Neural progenitor cell (in vitro differentiated cells): ENCODE data around the gene RAI1. TPM values are rescaled to one million over a fixed set of nuclear protein-coding genes. Genes with fewer than 3 reads are reported as not detected.

Source experiments
- DNase-seq: peaks from one replicate; pipeline ENCODE4 v3.0.0-alpha.2; 2016; ENCODE audit warnings: low spot score
- H2AFZ ChIP-seq: fragments of 200-600 bp; sonication (generic); replicated peaks from 2 replicates; pipeline ENCODE4 v1.6.1; 2016; ENCODE audit warnings: antibody characterized with exemption
- H3F3A ChIP-seq: fragments of 200-600 bp; sonication (generic); 2 replicates; pipeline ENCODE4 v1.6.1; 2016; ENCODE audit warnings: antibody characterized with exemption, low read depth
- H3K27ac ChIP-seq: fragments of 200-600 bp; sonication (generic); 2 replicates; pipeline ENCODE4 v1.5.1; 2016; ENCODE audit warnings: mild to moderate bottlenecking
- H3K27me3 ChIP-seq: fragments of 200-600 bp; sonication (generic); 2 replicates; pipeline ENCODE4 v1.6.1; 2016; ENCODE audit warnings: mild to moderate bottlenecking, moderate library complexity
- H3K36me3 ChIP-seq: fragments of 200-600 bp; sonication (generic); 2 replicates; pipeline ENCODE4 v1.5.1; 2016
- H3K4me1 ChIP-seq: fragments of 200-600 bp; sonication (generic); 2 replicates; pipeline ENCODE4 v1.6.1; 2016; ENCODE audit warnings: mixed run types
- H3K4me2 ChIP-seq: fragments of 200-600 bp; sonication (generic); 2 replicates; pipeline ENCODE4 v1.6.1; 2016
- H3K4me3 ChIP-seq: fragments of 200-600 bp; sonication (generic); 2 replicates; pipeline ENCODE4 v1.5.1; 2016
- H3K79me2 ChIP-seq: fragments of 200-600 bp; sonication (generic); 2 replicates; pipeline ENCODE4 v1.6.1; 2016; ENCODE audit warnings: low read depth
- H3K9ac ChIP-seq: fragments of 200-600 bp; sonication (generic); 2 replicates; pipeline ENCODE4 v1.6.1; 2016
- H3K9me3 ChIP-seq: fragments of 200-600 bp; sonication (generic); 2 replicates; pipeline ENCODE4 v1.5.1; 2016; ENCODE audit warnings: low read depth
- H4K20me1 ChIP-seq: fragments of 200-600 bp; sonication (generic); 2 replicates; pipeline ENCODE4 v1.6.1; 2016; ENCODE audit warnings: low read depth
- H3K27ac Mint-ChIP-seq: 3 replicates; pipeline ENCODE4 v1.8.0; 2021; ENCODE audit warnings: mixed read lengths
- H3K27me3 Mint-ChIP-seq: 2 replicates; pipeline ENCODE4 v1.8.0; 2022; ENCODE audit warnings: low read depth, mild to moderate bottlenecking, inconsistent platforms, moderate library complexity, mixed read lengths; ENCODE audit not compliant: insufficient read depth
- H3K36me3 Mint-ChIP-seq: 3 replicates; pipeline ENCODE4 v1.8.0; 2021; ENCODE audit warnings: mixed read lengths
- H3K4me1 Mint-ChIP-seq: 3 replicates; pipeline ENCODE4 v1.8.0; 2021; ENCODE audit warnings: mixed read lengths
- H3K4me3 Mint-ChIP-seq: 3 replicates; pipeline ENCODE4 v1.8.0; 2021; ENCODE audit warnings: mild to moderate bottlenecking, moderate library complexity, mixed read lengths
- H3K9me3 Mint-ChIP-seq: 3 replicates; pipeline ENCODE4 v1.8.0; 2020; ENCODE audit warnings: mixed read lengths
- CTCF ChIP-seq: fragments of 200-600 bp; sonication (generic); IDR thresholded peaks from 2 replicates; pipeline ENCODE4 v1.5.1; 2017; ENCODE audit warnings: antibody characterized with exemption, mild to moderate bottlenecking
- EZH2 ChIP-seq: fragments of 200-600 bp; sonication (generic); IDR thresholded peaks from 2 replicates; pipeline ENCODE4 v1.6.1; 2017; ENCODE audit warnings: antibody characterized with exemption, mild to moderate bottlenecking, moderate library complexity
- EZH2phosphoT487 ChIP-seq: fragments of 200-600 bp; sonication (generic); IDR thresholded peaks from 2 replicates; pipeline ENCODE4 v1.6.1; 2017; ENCODE audit warnings: antibody characterized with exemption
- total RNA-seq: library from RNA; depleted of rRNA; stranded (reverse); fragments of >200 nt; gene quantifications from 2 replicates; pipeline ENCODE4 v1.2.3, GENCODE V29; 2015; ENCODE audit warnings: low replicate concordance

Gene RAI1
- total RNA-seq, 1 donor from 2014 or later, result 27.4 TPM

GRCh38 chr17:17675416-17675815, 5.8 kb upstream of the RAI1 start:
- H3F3A ChIP-seq, result peaks cover 11% of the 10 kb centered on the region
- H3K27me3 ChIP-seq, result peaks cover 80% of the 10 kb centered on the region
- no peak overlapping the region for H3K4me2 ChIP-seq
- no peaks in the 10 kb centered on the region for H3K36me3 ChIP-seq
- H3K4me3 ChIP-seq, result no peak overlapping the region
- Mint-ChIP-seq H3K27me3 (peaks cover 11% of the 10 kb centered on the region), H3K36me3 (no peaks in the 10 kb centered on the region), H3K27ac (no peak overlapping the region), H3K4me1 (peaks cover 64% of the 10 kb centered on the region), H3K4me3 (no peak overlapping the region), H3K9me3 (no peaks in the 10 kb centered on the region)
- no peaks in the 10 kb centered on the region for H4K20me1 ChIP-seq
- no peaks in the 10 kb centered on the region for H3K79me2 ChIP-seq
- H3K9ac ChIP-seq, result no peak overlapping the region
- no peak overlapping the region for H2AFZ ChIP-seq
- H3K27ac ChIP-seq, result no peak overlapping the region
- H3K9me3 ChIP-seq, result no peaks in the 10 kb centered on the region
- DNase-seq, result no peak
- no peaks in the 10 kb centered on the region for H3K4me1 ChIP-seq
- no peak for TF ChIP-seq CTCF
- TF ChIP-seq EZH2, result peak; percentile 18
- TF ChIP-seq EZH2phosphoT487, result no peak

- no peak for DNase-seq
- H3K27ac Mint-ChIP-seq, result peak overlapping the region; percentile 15
- H3K4me1 Mint-ChIP-seq, result peaks cover 60% of the 10 kb centered on the region
Measured at GRCh38 chr17:17675925-17676534, 5.2 kb upstream of the RAI1 start.

GRCh38 chr17:17676752-17677151, 4.5 kb upstream of the RAI1 start:
- peaks cover 1% of the 10 kb centered on the region for H3K79me2 ChIP-seq
- peaks cover 10% of the 10 kb centered on the region for H3F3A ChIP-seq
- no peaks in the 10 kb centered on the region for H3K9me3 ChIP-seq
- Mint-ChIP-seq H3K27ac (peak overlapping the region; percentile 17), H3K27me3 (peaks cover 14% of the 10 kb centered on the region), H3K4me3 (peak overlapping the region; percentile 70), H3K9me3 (no peaks in the 10 kb centered on the region), H3K4me1 (peaks cover 52% of the 10 kb centered on the region), H3K36me3 (no peaks in the 10 kb centered on the region)
- H3K27ac ChIP-seq, result no peak overlapping the region
- H4K20me1 ChIP-seq, result peaks cover 3% of the 10 kb centered on the region
- peaks cover 2% of the 10 kb centered on the region for H3K4me1 ChIP-seq
- H3K9ac ChIP-seq, result no peak overlapping the region
- H3K4me3 ChIP-seq, result no peak overlapping the region
- DNase-seq, result no peak
- H3K27me3 ChIP-seq, result peaks cover 87% of the 10 kb centered on the region
- H3K4me2 ChIP-seq, result no peak overlapping the region
- TF ChIP-seq EZH2phosphoT487 (no peak), CTCF (no peak), EZH2 (no peak)
- H3K36me3 ChIP-seq, result no peaks in the 10 kb centered on the region
- H2AFZ ChIP-seq, result no peak overlapping the region

More at GRCh38 chr17:17675925-17676534, 5.2 kb upstream of the RAI1 start:
- Histone ChIP-seq H3K4me1 (peaks cover 2% of the 10 kb centered on the region), H3K9ac (no peak overlapping the region), H3K9me3 (no peaks in the 10 kb centered on the region), H4K20me1 (peaks cover 3% of the 10 kb centered on the region), H2AFZ (no peak overlapping the region), H3K4me2 (no peak overlapping the region), H3K27me3 (peaks cover 86% of the 10 kb centered on the region), H3F3A (peaks cover 11% of the 10 kb centered on the region), H3K27ac (no peak overlapping the region), H3K79me2 (no peaks in the 10 kb centered on the region), H3K4me3 (no peak overlapping the region), H3K36me3 (no peaks in the 10 kb centered on the region)
- H3K9me3 Mint-ChIP-seq, result no peaks in the 10 kb centered on the region
- no peaks in the 10 kb centered on the region for H3K36me3 Mint-ChIP-seq
- H3K27me3 Mint-ChIP-seq, result peaks cover 17% of the 10 kb centered on the region
- peak overlapping the region; percentile 11 for H3K4me3 Mint-ChIP-seq
- TF ChIP-seq EZH2phosphoT487 (no peak), CTCF (no peak), EZH2 (no peak)
